GM12892 (cell line): ENCODE data around the gene IDNK.

Experiments
- POLR2A ChIP-seq: IDR thresholded peaks from 2 replicates; pipeline ENCODE4 v1.6.1; 2011; ENCODE audit warnings: low read depth, low read length, control low read depth
- POLR2AphosphoS5 ChIP-seq: IDR thresholded peaks from 2 replicates; pipeline ENCODE4 v1.6.1; 2011; ENCODE audit warnings: low read depth, low read length, control low read depth
- TAF1 ChIP-seq: IDR thresholded peaks from 2 replicates; pipeline ENCODE4 v1.6.1; 2011; ENCODE audit warnings: low read depth, mild to moderate bottlenecking, control low read depth, low read length, borderline replicate concordance

DNA sequence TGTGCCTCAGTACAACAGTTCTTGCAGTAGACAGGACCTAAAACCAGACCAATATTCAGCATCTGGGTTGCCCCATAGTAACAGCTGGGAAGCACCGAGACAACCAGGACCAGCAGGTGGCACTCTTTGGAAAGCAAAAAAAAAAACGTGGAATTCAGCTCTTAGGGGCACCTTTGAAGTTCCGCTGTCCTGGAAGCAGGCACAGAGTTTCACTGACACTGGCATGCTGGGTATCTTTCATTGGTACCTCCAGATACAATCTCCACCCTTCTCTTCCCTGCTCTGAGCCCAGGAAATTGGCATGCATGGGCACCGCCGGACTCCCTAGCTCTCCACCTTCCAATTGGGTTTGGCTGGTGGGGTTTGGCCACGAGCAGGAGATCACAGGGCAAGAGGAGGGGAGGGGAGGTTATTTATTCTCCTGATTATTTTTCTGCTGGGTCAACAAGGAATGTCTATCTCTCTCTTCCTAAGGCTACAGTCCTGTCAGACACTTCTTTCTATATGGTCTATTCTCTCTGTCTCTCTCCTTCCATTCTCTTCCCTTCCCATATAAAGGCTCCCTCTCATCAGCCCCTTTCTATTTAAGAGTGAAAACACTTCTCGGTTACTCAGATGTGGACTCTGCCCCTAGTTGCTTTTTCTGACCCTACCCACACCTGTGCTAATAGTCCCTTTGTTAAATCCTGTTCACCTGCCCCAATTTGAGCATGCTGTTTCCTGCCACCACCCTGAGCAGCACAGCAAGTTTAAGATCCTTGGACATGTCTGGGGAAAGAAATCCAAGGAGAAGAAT, 1.9 kb upstream of the IDNK start:
- no peak for TF ChIP-seq POLR2A
- TF ChIP-seq POLR2AphosphoS5, result no peak
- no peak for TF ChIP-seq TAF1
